ENCODE results near the gene FGF14.

- TF ChIP-seq CTCF (IDR thresholded peaks at IDR 0.05) (no peak), POLR2A (IDR thresholded peaks at IDR 0.05) (no peak)
Measured at GRCh38 chr13:101838323-101838722, 563.5 kb downstream of the FGF14 start.
